Gastrocnemius medialis (tissue), 4 donors: ENCODE results near the gene RIMS4.

Experiments used
- CTCF ChIP-seq, 5 experiments: fragments of 450-650 bp in 3 of 5; fragments of 200-600 bp in 2 of 5; sonication (generic) in 2 of 5; IDR thresholded peaks in 4 of 5; conservative IDR thresholded peaks in 1 of 5; 1 replicate in 4 of 5; 2 replicates in 1 of 5; pipeline ENCODE4 v1.5.1; 2016 to 2019; ENCODE audit warnings: antibody characterized with exemption in 5 of 5, mild to moderate bottlenecking in 3 of 5, moderate library complexity in 3 of 5
- POLR2A ChIP-seq, 2 donors: fragments of 450-650 bp; IDR thresholded peaks; one replicate each; pipeline ENCODE4 v1.6.1; 2017; ENCODE audit warnings: antibody characterized with exemption in 2 of 2, mild to moderate bottlenecking in 2 of 2, moderate library complexity in 2 of 2

GRCh38 chr20:44720997-44721784 lies 89.2 kb downstream of the RIMS4 start:
- TF ChIP-seq CTCF (IDR thresholded peaks at IDR 0.05 in 4 of 5, conservative IDR thresholded peaks at IDR 0.05 in 1 of 5) (no peak), POLR2A (IDR thresholded peaks at IDR 0.05) (no peak)
